Stimulated activated CD8-positive, alpha-beta memory T cell treated with anti-CD3 and anti-CD28 coated beads, Interleukin-2, amount 100 ng/mL, for 1 hour (primary cell): Measurements from ENCODE around the gene CAMTA1.
A peak's percentile ranks its signal among the peaks of the same experiment; 100 is the strongest.

ENCODE experiments used
- DNase-seq, 2 donors: peaks; one replicate each; pipeline ENCODE4 v3.0.0-alpha.2; 2020; ENCODE audit warnings: low read depth in 2 of 2

CAMTA1 gene

GRCh38 chr1:6958407-6959030, 173.3 kb downstream of the CAMTA1 start:
- no peak for DNase-seq

- no peak for DNase-seq
These were observed 174.2 kb downstream of the CAMTA1 start for GRCh38 chr1:6959491-6959890.

GRCh38 chr1:6960291-6960811, 175.1 kb downstream of the CAMTA1 start:
- no peak for DNase-seq

- no peak for DNase-seq
These were observed 175.6 kb downstream of the CAMTA1 start for GRCh38 chr1:6960860-6961259.

GRCh38 chr1:6961289-6961688, 176.0 kb downstream of the CAMTA1 start:
- DNase-seq: no peak

GRCh38 chr1:6961905-6962477, 176.7 kb downstream of the CAMTA1 start:
- DNase-seq: no peak

- DNase-seq: peak in 1 of 2 donors; percentile 4
These were observed 177.3 kb downstream of the CAMTA1 start for GRCh38 chr1:6962478-6962995.

- DNase-seq: peak in 1 of 2 donors; percentile 16
These were observed 178.0 kb downstream of the CAMTA1 start for GRCh38 chr1:6962996-6963911.

- DNase-seq: no peak
These were observed 178.7 kb downstream of the CAMTA1 start for GRCh38 chr1:6963912-6964307.

GRCh38 chr1:6965083-6965934, 180.1 kb downstream of the CAMTA1 start:
- no peak for DNase-seq

- no peak for DNase-seq
These were observed 180.6 kb downstream of the CAMTA1 start for GRCh38 chr1:6965935-6966241.

- DNase-seq: no peak
These were observed 181.1 kb downstream of the CAMTA1 start for GRCh38 chr1:6966326-6966725.

GRCh38 chr1:6967431-6968111, 182.3 kb downstream of the CAMTA1 start:
- no peak for DNase-seq

- DNase-seq: no peak
These were observed 183.9 kb downstream of the CAMTA1 start for GRCh38 chr1:6969106-6969505.

GRCh38 chr1:6969762-6970161, 184.5 kb downstream of the CAMTA1 start:
- DNase-seq: no peak

- DNase-seq: no peak
These were observed 185.0 kb downstream of the CAMTA1 start for GRCh38 chr1:6970221-6970620.

GRCh38 chr1:6971048-6971447, 185.8 kb downstream of the CAMTA1 start:
- DNase-seq: no peak

GRCh38 chr1:6971699-6972098, 186.4 kb downstream of the CAMTA1 start:
- no peak for DNase-seq

GRCh38 chr1:6972399-6972798, 187.1 kb downstream of the CAMTA1 start:
- no peak for DNase-seq

- DNase-seq: no peak
These were observed 190.2 kb downstream of the CAMTA1 start for GRCh38 chr1:6975331-6976043.
